Measurements from ENCODE around the gene ADAMTS14.

Gene ADAMTS14

DNA sequence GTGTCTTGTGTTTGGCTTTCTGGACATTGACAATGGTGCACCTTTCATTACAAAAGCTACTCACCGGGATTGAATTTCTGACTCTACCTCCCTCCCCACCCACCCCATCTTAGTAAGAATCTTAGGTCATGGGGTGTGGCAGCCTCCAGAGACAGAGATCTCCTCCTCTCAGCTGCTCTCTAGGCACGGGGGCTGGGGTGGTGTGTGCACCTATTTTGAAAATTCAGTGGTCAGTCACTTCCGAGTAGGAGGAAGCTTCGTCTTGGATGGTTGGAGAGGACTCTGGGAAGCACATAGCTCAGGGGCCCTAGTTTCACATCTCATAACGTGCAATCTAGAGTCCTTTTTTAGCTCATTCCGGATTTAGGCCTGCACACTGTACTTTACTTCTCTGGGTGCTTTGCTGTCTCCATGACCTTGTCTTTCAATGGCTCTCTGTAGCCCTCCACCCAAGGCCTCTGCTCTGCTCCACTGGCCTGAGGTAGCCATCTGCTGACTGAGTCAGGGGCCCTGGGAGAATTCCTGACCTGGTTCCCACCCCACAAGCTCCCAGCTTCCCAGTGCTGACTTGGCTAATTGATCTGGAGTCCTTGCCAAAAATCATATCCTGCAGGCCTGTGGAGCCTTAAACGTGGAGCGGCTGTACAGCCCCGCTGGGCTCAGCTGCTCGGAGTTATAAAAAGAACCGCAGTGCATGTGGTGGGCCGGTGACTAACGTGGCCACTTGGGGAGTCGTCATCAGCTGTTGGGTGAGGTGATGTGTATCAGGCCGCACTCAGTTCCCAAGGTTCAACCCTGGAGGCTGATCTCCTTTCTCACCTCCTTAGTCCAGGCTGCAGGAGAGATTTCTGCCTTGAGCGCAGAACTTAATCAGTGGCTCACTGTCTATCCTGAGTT, 19.3 kb upstream of the ADAMTS14 start:
- TF ChIP-seq, protein P1, sequence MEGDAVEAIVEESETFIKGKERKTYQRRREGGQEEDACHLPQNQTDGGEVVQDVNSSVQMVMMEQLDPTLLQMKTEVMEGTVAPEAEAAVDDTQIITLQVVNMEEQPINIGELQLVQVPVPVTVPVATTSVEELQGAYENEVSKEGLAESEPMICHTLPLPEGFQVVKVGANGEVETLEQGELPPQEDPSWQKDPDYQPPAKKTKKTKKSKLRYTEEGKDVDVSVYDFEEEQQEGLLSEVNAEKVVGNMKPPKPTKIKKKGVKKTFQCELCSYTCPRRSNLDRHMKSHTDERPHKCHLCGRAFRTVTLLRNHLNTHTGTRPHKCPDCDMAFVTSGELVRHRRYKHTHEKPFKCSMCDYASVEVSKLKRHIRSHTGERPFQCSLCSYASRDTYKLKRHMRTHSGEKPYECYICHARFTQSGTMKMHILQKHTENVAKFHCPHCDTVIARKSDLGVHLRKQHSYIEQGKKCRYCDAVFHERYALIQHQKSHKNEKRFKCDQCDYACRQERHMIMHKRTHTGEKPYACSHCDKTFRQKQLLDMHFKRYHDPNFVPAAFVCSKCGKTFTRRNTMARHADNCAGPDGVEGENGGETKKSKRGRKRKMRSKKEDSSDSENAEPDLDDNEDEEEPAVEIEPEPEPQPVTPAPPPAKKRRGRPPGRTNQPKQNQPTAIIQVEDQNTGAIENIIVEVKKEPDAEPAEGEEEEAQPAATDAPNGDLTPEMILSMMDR (IDR thresholded peaks at IDR 0.05; ENCODE audit: low read depth, low read length) = no peak
- no peak overlapping the region for H3K4me3 ChIP-seq (ENCODE audit: low read depth, low read length)
- no peak for DNase-seq
- H3K36me3 ChIP-seq = no peaks in the 10 kb centered on the region
- H3K27ac ChIP-seq = no peak overlapping the region
- no peaks in the 10 kb centered on the region for H3K27me3 ChIP-seq (ENCODE audit: insufficient read depth, low read depth, severe bottlenecking)
- peaks cover 23% of the 10 kb centered on the region for H3K9me3 ChIP-seq (ENCODE audit: severe bottlenecking)

DNA sequence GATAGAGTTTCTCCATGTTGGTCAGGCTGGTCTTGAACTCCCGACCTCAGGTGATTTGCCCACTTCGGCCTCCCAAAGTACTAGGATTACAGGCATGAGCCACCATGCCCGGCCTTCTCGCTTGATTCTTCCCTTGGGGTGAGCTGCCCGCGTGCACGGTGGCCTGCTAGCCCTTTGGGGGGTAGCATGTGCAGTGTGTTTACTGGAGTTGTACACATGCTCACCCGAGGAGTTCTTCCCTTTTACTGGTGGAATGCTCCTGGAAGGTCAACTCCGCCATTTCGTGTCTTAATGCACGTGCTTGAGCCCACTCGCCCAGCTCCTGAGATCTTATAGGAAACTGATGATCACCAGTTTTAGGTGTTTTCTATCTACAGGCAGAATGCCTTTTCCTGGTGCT, 17.0 kb upstream of the ADAMTS14 start:
- H3K9me3 ChIP-seq (ENCODE audit: severe bottlenecking) = peaks cover 17% of the 10 kb centered on the region
- no peak overlapping the region for H3K27ac ChIP-seq
- DNase-seq = no peak
- TF ChIP-seq, protein P1 (IDR thresholded peaks at IDR 0.05; ENCODE audit: low read depth, low read length) = no peak
- H3K36me3 ChIP-seq = no peaks in the 10 kb centered on the region
- no peaks in the 10 kb centered on the region for H3K27me3 ChIP-seq (ENCODE audit: insufficient read depth, low read depth, severe bottlenecking)
- H3K4me3 ChIP-seq (ENCODE audit: low read depth, low read length) = no peak overlapping the region

DNA sequence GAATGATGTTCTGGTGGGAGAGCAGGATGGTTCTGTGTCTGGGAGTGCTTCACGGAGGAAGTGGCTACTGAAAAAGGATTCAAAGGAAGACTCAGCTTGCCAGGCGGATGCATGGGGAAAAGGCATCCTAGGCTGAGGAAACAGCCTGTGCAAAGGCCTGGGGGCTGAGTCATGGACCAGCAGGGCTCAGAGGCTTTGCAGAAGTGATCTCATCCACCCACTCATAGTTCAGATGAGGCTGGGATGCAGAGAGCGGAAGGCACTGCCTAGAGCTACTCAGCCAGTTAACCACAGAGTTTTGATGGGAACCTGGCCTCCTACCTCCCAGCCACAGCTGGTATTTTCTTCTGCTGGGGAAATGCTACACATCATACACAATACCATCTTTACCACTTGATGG, 15.8 kb upstream of the ADAMTS14 start:
- DNase-seq = no peak
- Histone ChIP-seq H3K4me3 (ENCODE audit: low read depth, low read length) (no peak overlapping the region), H3K36me3 (no peaks in the 10 kb centered on the region), H3K27me3 (ENCODE audit: insufficient read depth, low read depth, severe bottlenecking) (no peaks in the 10 kb centered on the region), H3K27ac (no peak overlapping the region), H3K9me3 (ENCODE audit: severe bottlenecking) (peaks cover 11% of the 10 kb centered on the region)
- TF ChIP-seq, protein P1 (IDR thresholded peaks at IDR 0.05; ENCODE audit: low read depth, low read length) = no peak

DNA sequence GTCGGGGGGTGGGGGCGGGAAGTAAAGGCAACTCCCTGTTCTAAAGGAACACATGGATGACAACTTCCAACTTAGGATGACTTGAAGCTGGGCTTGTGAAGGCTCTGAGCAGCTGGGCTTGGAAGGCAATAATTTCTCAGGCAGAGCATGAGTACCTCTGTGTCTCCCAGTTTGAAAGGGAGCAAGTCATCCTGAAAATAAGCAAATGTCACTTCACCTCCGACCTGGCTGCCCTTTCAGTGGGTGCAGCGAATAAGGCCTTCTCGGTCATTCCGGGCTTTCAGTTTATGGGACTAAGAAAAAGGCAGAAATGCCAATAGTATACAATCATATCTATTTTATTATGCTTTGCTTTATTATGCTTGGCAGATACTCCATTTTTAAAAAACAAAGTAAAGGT, 15.3 kb upstream of the ADAMTS14 start:
- H3K9me3 ChIP-seq (ENCODE audit: severe bottlenecking) = peaks cover 5% of the 10 kb centered on the region
- no peaks in the 10 kb centered on the region for H3K27me3 ChIP-seq (ENCODE audit: insufficient read depth, low read depth, severe bottlenecking)
- no peaks in the 10 kb centered on the region for H3K36me3 ChIP-seq
- TF ChIP-seq, protein P1 (IDR thresholded peaks at IDR 0.05; ENCODE audit: low read depth, low read length) = no peak
- H3K27ac ChIP-seq = no peak overlapping the region
- H3K4me3 ChIP-seq (ENCODE audit: low read depth, low read length) = no peak overlapping the region
- no peak for DNase-seq

DNA sequence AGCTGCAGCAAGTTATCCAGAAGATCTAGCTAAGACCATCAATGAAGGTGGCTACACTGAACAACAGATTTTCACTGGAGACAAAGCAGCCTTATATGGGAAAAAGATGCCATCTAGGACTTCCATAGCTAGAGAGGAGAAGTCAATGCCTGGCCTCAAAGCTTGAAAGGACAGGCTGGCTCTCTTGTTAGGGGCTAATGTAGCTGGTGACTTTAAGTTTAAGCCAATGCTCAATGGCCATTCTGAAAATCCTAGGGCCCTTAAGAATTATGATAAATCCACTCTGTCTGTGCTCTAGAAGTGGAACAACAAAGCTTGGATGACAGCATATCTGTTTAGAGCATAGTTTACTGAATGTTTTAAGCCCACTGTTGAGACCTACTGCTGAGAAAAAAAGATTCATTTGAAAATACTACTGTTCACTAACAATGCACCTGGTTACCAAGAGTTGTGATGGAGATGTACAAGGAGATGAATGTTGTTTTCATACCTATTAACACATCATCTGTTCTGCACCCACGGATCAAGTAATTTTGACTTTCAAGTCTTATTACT, 13.6 kb upstream of the ADAMTS14 start:
- Histone ChIP-seq H3K27ac (no peak overlapping the region), H3K9me3 (ENCODE audit: severe bottlenecking) (peaks cover 4% of the 10 kb centered on the region), H3K27me3 (ENCODE audit: insufficient read depth, low read depth, severe bottlenecking) (no peaks in the 10 kb centered on the region), H3K36me3 (no peaks in the 10 kb centered on the region), H3K4me3 (ENCODE audit: low read depth, low read length) (no peak overlapping the region)
- TF ChIP-seq, protein P1 (IDR thresholded peaks at IDR 0.05; ENCODE audit: low read depth, low read length) = no peak
- DNase-seq = no peak

Measured in WERI-Rb-1 (cell line).